ENCODE data around the gene PRR35. TPM values are rescaled to one million over a fixed set of nuclear protein-coding genes. Genes with fewer than 3 reads are reported as not detected.

PRR35 gene
- total and polyA plus RNA-seq, 2 donors (not counting 3 experiments of a cell fraction or from before 2014, with no cell fraction given): not detected

GRCh38 chr16:575354-576196, 15.4 kb downstream of the PRR35 start:
- Histone ChIP-seq H3K4me2 (ENCODE audit: insufficient read depth, low read length) (no peak overlapping the region), H4K20me1 (replicated peaks; ENCODE audit: control insufficient read depth, extremely low read depth, insufficient read depth, low read length) (no peaks in the 10 kb centered on the region), H3K27ac (ENCODE audit: insufficient read depth, low read depth, low read length) (no peak overlapping the region), H3K79me2 (ENCODE audit: control insufficient read depth, insufficient read depth, low read length) (peaks cover 8% of the 10 kb centered on the region), H3K9me1 (replicated peaks; ENCODE audit: control insufficient read depth, extremely low read depth, insufficient read depth, low read length) (no peaks in the 10 kb centered on the region), H3K4me3 (replicated peaks in 1 of 3; ENCODE audit: insufficient read depth in 1 of 3, low read depth in 1 of 3, low read length in 3 of 3) (no peak overlapping the region), H3K9me3 (replicated peaks; ENCODE audit: control insufficient read depth, insufficient read depth, low read length) (no peaks in the 10 kb centered on the region), H3K27me3 (ENCODE audit: control insufficient read depth in 2 of 2, insufficient read depth in 2 of 2, low read length in 2 of 2) (no peaks in the 10 kb centered on the region), H3K9ac (replicated peaks; ENCODE audit: extremely low read depth, insufficient read depth, low read length) (no peak overlapping the region), H3K36me3 (ENCODE audit: control insufficient read depth in 2 of 2, extremely low read depth in 1 of 2, insufficient read depth in 2 of 2, low read length in 2 of 2) (peaks cover 0 to 16% of the 10 kb centered on the region in 2 experiments), H2AFZ (ENCODE audit: low read depth, low read length) (no peak overlapping the region), H3K4me1 (ENCODE audit: control insufficient read depth, extremely low read depth, insufficient read depth, low read length) (peaks cover 6% of the 10 kb centered on the region)
- no TSS peak for BruUV-seq (replicated peaks)
- dilution Hi-C loops (cut with MboI; ENCODE audit: extremely low pct_ligation_motif_present, low sequenced_read_pairs) (no loop called here), intact Hi-C loops (cut with micrococcal nuclease) (no loop called here)
- DNase-seq (ENCODE audit: low read depth, low spot score) (no peak), FAIRE-seq (no peak)
- ChIA-PET CTCF (no interaction called here), POLR2A (no interaction called here)
- no peak for TF ChIP-seq GATA2 (IDR thresholded peaks at IDR 0.05; ENCODE audit: insufficient read depth, insufficient read length, low read depth, low read length)
- no peak for TF ChIP-seq POLR2A (IDR thresholded peaks at IDR 0.05; ENCODE audit: low read depth, low read length)
- no peak for TF ChIP-seq POLR2AphosphoS5 (IDR thresholded peaks at IDR 0.05; ENCODE audit: insufficient read depth, low read depth, low read length)
- no peak for TF ChIP-seq JUN (IDR thresholded peaks at IDR 0.05; ENCODE audit: borderline replicate concordance, insufficient read depth, insufficient read length, low read depth)
- TF ChIP-seq EZH2 (IDR thresholded peaks at IDR 0.05; ENCODE audit: borderline replicate concordance, low read depth, low read length, severe bottlenecking): no peak
- TF ChIP-seq MYC (IDR thresholded peaks at IDR 0.05; ENCODE audit: low read depth, low read length): no peak
- TF ChIP-seq, protein P1, sequence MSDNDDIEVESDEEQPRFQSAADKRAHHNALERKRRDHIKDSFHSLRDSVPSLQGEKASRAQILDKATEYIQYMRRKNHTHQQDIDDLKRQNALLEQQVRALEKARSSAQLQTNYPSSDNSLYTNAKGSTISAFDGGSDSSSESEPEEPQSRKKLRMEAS (IDR thresholded peaks at IDR 0.05; ENCODE audit: insufficient read depth, insufficient read length): no peak
- TF ChIP-seq CTCF (IDR thresholded peaks at IDR 0.05; ENCODE audit: extremely low read depth in 1 of 2, insufficient read depth in 1 of 2, low read depth in 1 of 2, low read length in 2 of 2): no peak
- TF ChIP-seq FOS (IDR thresholded peaks at IDR 0.05; ENCODE audit: borderline replicate concordance, insufficient read depth, low read length): no peak

Data from endothelial cell of umbilical vein (primary cell).